Erythroblast (primary cell): ENCODE data around the gene PGC.
A peak's percentile ranks its signal among the peaks of the same experiment; 100 is the strongest.

Experiments
- DNase-seq, 2 experiments: peaks; one replicate each; lab custom pipeline; 2025; lab: John Stamatoyannopoulos, UW
- GATA1 ChIP-seq: IDR thresholded peaks from 2 replicates; pipeline ENCODE4 v1.6.1; 2011; ENCODE audit warnings: low read depth, mild to moderate bottlenecking, control low read depth, low read length, moderate library complexity
- POLR2A ChIP-seq: IDR thresholded peaks from 2 replicates; pipeline ENCODE4 v1.6.1; 2011; ENCODE audit warnings: mild to moderate bottlenecking, low read length

Gene PGC

DNA sequence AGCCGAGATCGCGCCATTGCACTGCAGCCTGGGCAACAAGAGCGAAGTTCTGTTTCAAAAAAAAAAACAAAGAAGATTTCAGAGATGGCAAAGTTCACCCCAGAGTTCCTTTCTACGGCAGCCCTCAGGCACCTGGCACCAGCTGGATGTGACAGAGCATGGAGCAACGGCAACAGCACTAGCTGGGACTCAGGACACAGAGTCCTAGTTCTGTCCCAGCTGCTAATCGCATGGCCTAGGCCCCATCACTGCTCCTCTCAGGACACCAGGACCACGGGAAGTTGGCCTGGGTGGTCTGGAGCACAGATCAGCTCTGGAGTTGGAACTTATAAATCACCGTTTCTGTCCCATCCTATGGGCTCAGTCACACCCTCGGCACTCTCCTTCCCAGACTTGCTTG is 1.1 kb downstream of the PGC start:
- no peak for DNase-seq
- TF ChIP-seq POLR2A (no peak), GATA1 (no peak)

DNA sequence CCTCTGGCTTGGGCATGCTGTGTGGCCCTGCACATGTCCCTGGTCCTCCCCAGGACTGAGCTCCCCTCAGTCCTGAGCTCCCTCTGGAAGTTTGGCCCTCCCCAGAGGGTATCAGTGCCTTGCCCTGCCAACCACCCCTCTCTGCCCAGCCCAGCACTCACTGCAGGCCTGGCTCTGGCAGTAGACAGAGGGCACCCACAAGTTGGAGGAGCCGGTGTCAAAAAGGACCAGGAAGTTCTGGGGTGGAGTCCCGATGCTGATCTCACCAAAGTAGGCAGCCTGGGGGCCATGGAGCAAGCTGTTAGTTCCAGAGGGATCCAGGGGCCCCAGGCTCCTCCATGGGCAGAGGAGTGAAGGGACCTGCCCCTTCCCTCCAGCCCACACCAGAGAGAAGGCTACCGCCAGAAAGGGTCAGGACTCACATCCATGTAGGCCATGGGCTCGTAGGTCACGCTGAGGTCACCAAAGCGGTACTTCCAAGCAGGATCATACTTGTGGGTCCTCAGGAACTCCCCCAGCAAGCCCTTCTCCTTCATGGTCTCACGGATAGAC is 2.9 kb downstream of the PGC start:
- TF ChIP-seq POLR2A (no peak), GATA1 (no peak)
- no peak for DNase-seq

GRCh38 chr6:41743406-41744235 is 3.6 kb downstream of the PGC start:
- no peak for DNase-seq
- TF ChIP-seq GATA1 (no peak), POLR2A (no peak)

- no peak for DNase-seq
- TF ChIP-seq GATA1 (no peak), POLR2A (no peak)
Observed at GRCh38 chr6:41741625-41742490, 5.3 kb downstream of the PGC start.

- TF ChIP-seq GATA1 (no peak), POLR2A (no peak)
- no peak for DNase-seq
Observed at GRCh38 chr6:41740366-41741162, 6.6 kb downstream of the PGC start.

GRCh38 chr6:41739041-41739440 is 8.2 kb downstream of the PGC start:
- TF ChIP-seq GATA1 (no peak), POLR2A (no peak)
- DNase-seq = no peak

GRCh38 chr6:41737591-41738130 is 9.5 kb downstream of the PGC start:
- DNase-seq = no peak
- TF ChIP-seq POLR2A = no peak
- TF ChIP-seq GATA1 = no peak

DNA sequence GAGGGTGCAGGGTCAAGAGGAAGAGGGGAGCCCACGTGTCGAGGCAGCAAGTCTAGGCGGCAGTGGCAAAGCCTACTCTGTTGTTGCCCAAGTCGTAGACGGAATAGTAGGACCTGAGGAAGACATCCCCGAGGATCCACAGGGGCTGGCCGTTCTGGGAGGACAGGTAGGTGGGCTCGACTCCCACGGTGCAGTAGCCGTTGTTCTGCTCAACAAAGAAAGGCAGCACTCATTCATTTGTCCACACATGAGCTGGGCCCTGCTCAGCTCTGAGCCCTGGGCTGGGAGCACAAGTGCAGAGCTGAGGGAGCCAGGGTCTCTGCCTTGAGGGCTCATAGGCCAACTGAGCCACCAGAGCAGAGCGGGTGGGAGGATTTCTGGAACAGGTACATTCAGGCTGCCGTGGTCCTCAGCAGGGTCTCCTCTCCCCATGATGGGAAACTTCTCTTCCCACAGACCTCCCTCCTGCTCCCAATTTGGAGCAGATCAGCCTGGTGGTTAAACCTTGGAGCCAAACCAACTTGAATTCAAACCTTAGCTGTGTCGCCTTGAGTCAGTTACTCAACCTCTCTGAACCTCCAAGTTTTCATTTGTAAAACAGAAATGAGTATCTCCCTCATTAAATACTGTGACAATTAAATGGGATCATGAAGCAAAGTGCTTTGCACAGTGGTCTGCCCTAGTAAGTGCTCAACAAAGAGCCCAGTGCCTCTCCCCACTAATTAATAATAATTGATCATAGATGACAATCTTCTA is 10.2 kb downstream of the PGC start:
- no peak for DNase-seq
- TF ChIP-seq GATA1 (no peak), POLR2A (no peak)

- TF ChIP-seq POLR2A = no peak
- no peak for TF ChIP-seq GATA1
- DNase-seq = no peak
Observed at GRCh38 chr6:41736186-41736733, 10.9 kb downstream of the PGC start.

GRCh38 chr6:41735427-41736185 is 11.6 kb downstream of the PGC start, which contains the start of gene TFEB:
TFEB (minus strand) TSS chr6:41735608; CDS start chr6:41691213, 44,395 bp downstream.
- peak; percentile 90 to 95 for DNase-seq
- TF ChIP-seq POLR2A = no peak
- TF ChIP-seq GATA1 = no peak

- DNase-seq = peak; percentile 34 to 54
Observed at GRCh38 chr6:41734666-41735426, 12.4 kb downstream of the PGC start.

More at GRCh38 chr6:41734666-41735426, 12.4 kb downstream of the PGC start:
- TF ChIP-seq POLR2A = no peak
- TF ChIP-seq GATA1 = no peak
